ENCODE data around the gene C18orf63. TPM values are rescaled to one million over a fixed set of nuclear protein-coding genes. Genes with fewer than 3 reads are reported as not detected.
A peak's percentile ranks its signal among the peaks of the same experiment; 100 is the strongest.

C18orf63 gene
- polyA plus RNA-seq, 1 donor (not counting 4 experiments of a cell fraction or from before 2014, with no cell fraction given): not detected

- H3K79me2 ChIP-seq (ENCODE audit: control insufficient read depth, insufficient read depth, low read length): no peaks in the 10 kb centered on the region
- peak overlapping the region; percentile 71 to 92 (median 79) for H3K4me3 ChIP-seq (ENCODE audit: control insufficient read depth in 2 of 3, extremely low read depth in 1 of 3, insufficient read depth in 2 of 3, low read depth in 1 of 3, low read length in 3 of 3)
- FAIRE-seq (no peak), DNase-seq (ENCODE audit: low read depth, low spot score) (no peak)
- no peak overlapping the region for H3K27ac ChIP-seq (ENCODE audit: control insufficient read depth, insufficient read depth, low read length)
- H4K20me1 ChIP-seq (ENCODE audit: control insufficient read depth, extremely low read depth, insufficient read depth, low read length): no peaks in the 10 kb centered on the region
- TF ChIP-seq EZH2 (IDR thresholded peaks at IDR 0.05; ENCODE audit: low read length) (no peak), CTCF (optimal IDR thresholded peaks at IDR 0.05 in 1 of 3, IDR thresholded peaks at IDR 0.05 in 1 of 3, conservative IDR thresholded peaks at IDR 0.05 in 1 of 3; ENCODE audit: extremely low read depth in 1 of 3, insufficient read depth in 2 of 3, low read length in 3 of 3) (no peak)
- peak overlapping the region; percentile 94 for H2AFZ ChIP-seq (ENCODE audit: control insufficient read depth, low read length)
- dilution Hi-C loops (cut with MboI; ENCODE audit: extremely low pct_ligation_motif_present, low sequenced_read_pairs): no loop called here
- peak overlapping the region; percentile 67 for H3K9ac ChIP-seq (ENCODE audit: control insufficient read depth, extremely low read depth, insufficient read depth, low read length)
- H3K4me2 ChIP-seq (ENCODE audit: control insufficient read depth, extremely low read depth, insufficient read depth, low read depth, low read length): peak overlapping the region; percentile 85
- H3K9me1 ChIP-seq (ENCODE audit: control insufficient read depth, extremely low read depth, insufficient read depth, low read length): no peaks in the 10 kb centered on the region
- H3K4me1 ChIP-seq (ENCODE audit: control insufficient read depth, extremely low read depth, insufficient read depth, low read length): no peaks in the 10 kb centered on the region
- H3K9me3 ChIP-seq (ENCODE audit: control insufficient read depth, low read depth, low read length): no peaks in the 10 kb centered on the region
- H3K27me3 ChIP-seq (ENCODE audit: control insufficient read depth, extremely low read depth, insufficient read depth, low read length): no peaks in the 10 kb centered on the region
- no peaks in the 10 kb centered on the region for H3K36me3 ChIP-seq (ENCODE audit: control insufficient read depth in 2 of 2, extremely low read depth in 1 of 2, insufficient read depth in 2 of 2, low read length in 2 of 2)
Observed at GRCh38 chr18:74291472-74291770, 24.2 kb upstream of the C18orf63 start.

DNA sequence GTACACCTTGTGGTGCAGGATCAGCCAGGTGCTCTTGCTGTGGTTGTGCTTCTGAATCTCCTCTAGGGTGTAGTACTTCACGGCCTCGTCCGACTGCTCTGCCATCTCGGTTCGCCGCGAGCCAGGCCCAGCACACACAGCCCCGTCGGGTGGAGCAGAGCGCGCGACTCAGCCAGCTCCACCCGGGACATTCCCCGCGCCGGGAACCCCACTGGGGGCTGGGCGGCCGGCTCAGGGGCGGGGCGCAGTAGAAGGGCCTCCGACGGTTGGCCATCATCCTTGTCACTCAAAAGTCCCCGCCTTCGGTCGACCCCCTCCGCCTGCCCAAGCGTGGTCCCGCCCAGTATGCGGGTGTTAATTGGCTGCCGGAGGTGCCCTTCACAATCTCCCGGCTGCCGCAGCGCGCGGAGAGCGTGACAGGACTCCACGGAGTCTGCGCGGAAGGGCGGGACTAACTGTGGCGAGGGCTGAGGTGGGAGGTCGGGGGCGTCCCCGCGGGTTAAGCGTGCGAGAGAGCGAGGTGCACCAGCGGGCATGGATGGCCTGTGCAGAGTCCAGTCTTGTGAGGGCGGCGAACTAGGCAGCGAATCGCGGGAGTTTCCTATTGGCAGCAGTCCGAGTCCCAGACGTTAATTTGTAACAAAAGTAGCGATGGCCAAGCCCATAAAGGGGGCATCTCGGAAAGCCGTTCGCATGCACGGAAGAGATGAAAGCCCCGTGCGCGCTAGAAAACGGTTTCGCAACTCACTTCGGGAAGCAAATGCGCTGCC lies 23.7 kb upstream of the C18orf63 start, which contains the start of gene CYB5A:
TSS of gene CYB5A (minus strand) at position 193 of the 770 bp plus-strand sequence. CDS start at position 105, 88 bp downstream.
- Histone ChIP-seq H3K4me1 (ENCODE audit: control insufficient read depth, extremely low read depth, insufficient read depth, low read length) (no peaks in the 10 kb centered on the region), H3K27me3 (ENCODE audit: control insufficient read depth, extremely low read depth, insufficient read depth, low read length) (no peaks in the 10 kb centered on the region), H3K36me3 (ENCODE audit: control insufficient read depth in 2 of 2, extremely low read depth in 1 of 2, insufficient read depth in 2 of 2, low read length in 2 of 2) (no peaks in the 10 kb centered on the region), H3K9ac (ENCODE audit: control insufficient read depth, extremely low read depth, insufficient read depth, low read length) (peak within 1 kb of the TSS; percentile 67), H3K9me3 (ENCODE audit: control insufficient read depth, low read depth, low read length) (no peaks in the 10 kb centered on the region), H2AFZ (ENCODE audit: control insufficient read depth, low read length) (peak within 1 kb of the TSS; percentile 97), H3K27ac (ENCODE audit: control insufficient read depth, insufficient read depth, low read length) (no peak within 1 kb of the TSS), H3K4me3 (ENCODE audit: control insufficient read depth in 2 of 3, extremely low read depth in 1 of 3, insufficient read depth in 2 of 3, low read depth in 1 of 3, low read length in 3 of 3) (peak within 1 kb of the TSS; percentile 71 to 92 (median 79)), H3K9me1 (ENCODE audit: control insufficient read depth, extremely low read depth, insufficient read depth, low read length) (no peaks in the 10 kb centered on the region), H4K20me1 (ENCODE audit: control insufficient read depth, extremely low read depth, insufficient read depth, low read length) (no peaks in the 10 kb centered on the region), H3K4me2 (ENCODE audit: control insufficient read depth, extremely low read depth, insufficient read depth, low read depth, low read length) (peak within 1 kb of the TSS; percentile 85), H3K79me2 (ENCODE audit: control insufficient read depth, insufficient read depth, low read length) (no peaks in the 10 kb centered on the region)
- TF ChIP-seq CTCF (optimal IDR thresholded peaks at IDR 0.05 in 1 of 3, IDR thresholded peaks at IDR 0.05 in 1 of 3, conservative IDR thresholded peaks at IDR 0.05 in 1 of 3; ENCODE audit: extremely low read depth in 1 of 3, insufficient read depth in 2 of 3, low read length in 3 of 3): peak in 2 of 3 experiments; percentile 6 to 28
- no peak for TF ChIP-seq EZH2 (IDR thresholded peaks at IDR 0.05; ENCODE audit: low read length)
- peak; percentile 40 for DNase-seq (ENCODE audit: low read depth, low spot score)
- no peak for FAIRE-seq
- dilution Hi-C loops (cut with MboI; ENCODE audit: extremely low pct_ligation_motif_present, low sequenced_read_pairs): no loop called here

Measured in keratinocyte (primary cell).